Fibroblast of mammary gland (primary cell): ENCODE data around the gene IRX4.

ENCODE experiments used
- DNase-seq: peaks from one replicate; pipeline ENCODE4 v3.0.0-alpha.2; 2010; ENCODE audit warnings: low read depth
- H3K4me3 ChIP-seq: 2 replicates; pipeline ENCODE4 v1.5.1; 2011; ENCODE audit warnings: low read depth, mild to moderate bottlenecking, low read length, moderate library complexity; ENCODE audit not compliant: control insufficient read depth
- TF ChIP-seq, protein P1 (sequence below): conservative IDR thresholded peaks from 2 replicates; pipeline ENCODE4 v1.5.1; 2011; ENCODE audit warnings: low read depth, low read length, inconsistent platforms; ENCODE audit not compliant: control insufficient read depth, insufficient read depth

Gene IRX4

GRCh38 chr5:1926471-1927341 lies 44.0 kb upstream of the IRX4 start:
- DNase-seq, result no peak
- TF ChIP-seq, protein P1, sequence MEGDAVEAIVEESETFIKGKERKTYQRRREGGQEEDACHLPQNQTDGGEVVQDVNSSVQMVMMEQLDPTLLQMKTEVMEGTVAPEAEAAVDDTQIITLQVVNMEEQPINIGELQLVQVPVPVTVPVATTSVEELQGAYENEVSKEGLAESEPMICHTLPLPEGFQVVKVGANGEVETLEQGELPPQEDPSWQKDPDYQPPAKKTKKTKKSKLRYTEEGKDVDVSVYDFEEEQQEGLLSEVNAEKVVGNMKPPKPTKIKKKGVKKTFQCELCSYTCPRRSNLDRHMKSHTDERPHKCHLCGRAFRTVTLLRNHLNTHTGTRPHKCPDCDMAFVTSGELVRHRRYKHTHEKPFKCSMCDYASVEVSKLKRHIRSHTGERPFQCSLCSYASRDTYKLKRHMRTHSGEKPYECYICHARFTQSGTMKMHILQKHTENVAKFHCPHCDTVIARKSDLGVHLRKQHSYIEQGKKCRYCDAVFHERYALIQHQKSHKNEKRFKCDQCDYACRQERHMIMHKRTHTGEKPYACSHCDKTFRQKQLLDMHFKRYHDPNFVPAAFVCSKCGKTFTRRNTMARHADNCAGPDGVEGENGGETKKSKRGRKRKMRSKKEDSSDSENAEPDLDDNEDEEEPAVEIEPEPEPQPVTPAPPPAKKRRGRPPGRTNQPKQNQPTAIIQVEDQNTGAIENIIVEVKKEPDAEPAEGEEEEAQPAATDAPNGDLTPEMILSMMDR, result no peak
- H3K4me3 ChIP-seq, result no peak overlapping the region

- DNase-seq, result no peak
- no peak overlapping the region for H3K4me3 ChIP-seq
- TF ChIP-seq, protein P1, result no peak
These were observed 43.3 kb upstream of the IRX4 start for GRCh38 chr5:1926071-1926440.

GRCh38 chr5:1925111-1926070 lies 42.7 kb upstream of the IRX4 start:
- no peak overlapping the region for H3K4me3 ChIP-seq
- no peak for DNase-seq
- TF ChIP-seq, protein P1, result no peak

DNA sequence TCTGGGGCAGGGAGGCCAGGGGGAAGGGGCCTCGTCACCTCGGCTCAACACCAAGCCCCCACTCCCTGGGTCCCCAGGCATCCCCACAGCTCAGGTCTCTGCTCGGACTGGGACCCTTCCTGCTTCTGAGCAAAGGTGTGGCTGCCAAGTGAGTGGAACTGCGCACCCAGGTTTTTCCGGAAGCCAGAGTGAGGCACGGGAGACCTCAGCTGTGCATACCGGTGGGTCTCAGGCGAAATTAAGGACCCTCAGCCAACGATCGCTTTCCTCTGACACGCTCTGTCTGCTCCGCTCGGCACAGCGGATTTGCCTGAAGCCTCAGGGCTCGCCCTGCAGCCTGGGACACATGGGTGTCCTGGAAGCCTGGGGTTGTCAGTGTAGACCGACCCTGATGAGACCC lies 41.0 kb upstream of the IRX4 start:
- TF ChIP-seq, protein P1, result no peak
- H3K4me3 ChIP-seq, result no peak overlapping the region
- no peak for DNase-seq

DNA sequence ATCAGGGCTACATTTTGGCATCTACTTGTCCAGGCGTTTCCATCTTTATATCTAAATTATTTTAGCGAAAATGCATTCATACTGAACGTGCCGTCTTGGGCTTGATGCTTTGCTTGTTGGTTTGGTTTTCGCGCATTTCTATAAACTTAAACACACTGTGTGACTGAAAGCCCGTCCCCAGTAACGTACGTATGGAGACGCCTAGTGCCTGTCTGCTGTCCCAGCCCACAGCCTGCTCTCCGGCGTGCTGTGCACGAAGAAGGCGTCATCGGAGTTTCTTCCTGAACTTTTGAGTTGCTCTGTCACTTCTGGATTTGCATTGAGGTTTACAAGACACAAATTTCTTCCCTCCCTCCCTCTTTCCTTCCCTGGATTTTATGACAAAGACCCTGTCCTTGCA lies 40.6 kb upstream of the IRX4 start:
- no peak for DNase-seq
- H3K4me3 ChIP-seq, result no peak overlapping the region
- TF ChIP-seq, protein P1, result no peak

- H3K4me3 ChIP-seq, result no peak overlapping the region
- no peak for DNase-seq
- TF ChIP-seq, protein P1, result no peak
These were observed 39.0 kb upstream of the IRX4 start for GRCh38 chr5:1921711-1922110.
